Measurements from ENCODE around the gene MRPS15.

MRPS15 gene

DNA sequence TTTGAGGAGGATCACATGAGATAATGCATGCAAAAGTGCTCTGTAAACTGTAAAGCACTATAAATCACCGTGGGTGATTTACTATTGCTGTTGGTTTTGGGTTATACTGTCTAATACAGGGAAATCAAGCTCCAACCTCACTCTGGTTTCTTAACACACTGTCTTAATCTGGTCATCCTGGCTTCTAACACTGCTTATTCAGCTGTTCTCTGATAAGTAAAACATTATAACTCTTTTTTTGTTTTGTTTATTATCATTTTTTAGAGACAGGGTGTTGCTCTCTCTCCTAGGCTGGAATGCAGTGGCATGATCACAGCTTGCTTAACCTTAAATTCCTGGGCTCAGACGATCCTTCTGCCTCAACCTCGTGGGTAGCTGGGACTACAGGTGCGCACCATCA lies 44.6 kb downstream of the MRPS15 start:
- no peak for DNase-seq (ENCODE audit: low read depth)

DNA sequence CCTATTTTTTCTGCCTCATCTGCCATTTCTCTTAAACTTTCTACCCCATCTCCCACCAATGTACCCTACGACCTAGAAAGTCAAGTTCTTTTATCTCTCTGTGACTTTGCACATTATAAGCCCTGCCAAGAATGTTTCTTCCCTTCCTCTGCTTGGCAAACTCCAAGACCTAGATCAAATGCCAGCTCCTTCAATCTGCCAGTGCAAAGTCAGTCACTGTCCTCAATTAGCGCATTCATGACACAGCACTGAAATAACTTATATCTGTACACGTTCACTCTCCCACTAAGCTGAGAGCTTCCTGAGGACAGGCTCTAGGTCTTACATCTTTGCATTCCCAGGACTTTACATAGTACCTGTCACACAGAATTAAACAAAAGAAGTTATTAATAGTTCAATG lies 45.0 kb downstream of the MRPS15 start:
- no peak for DNase-seq (ENCODE audit: low read depth)

DNA sequence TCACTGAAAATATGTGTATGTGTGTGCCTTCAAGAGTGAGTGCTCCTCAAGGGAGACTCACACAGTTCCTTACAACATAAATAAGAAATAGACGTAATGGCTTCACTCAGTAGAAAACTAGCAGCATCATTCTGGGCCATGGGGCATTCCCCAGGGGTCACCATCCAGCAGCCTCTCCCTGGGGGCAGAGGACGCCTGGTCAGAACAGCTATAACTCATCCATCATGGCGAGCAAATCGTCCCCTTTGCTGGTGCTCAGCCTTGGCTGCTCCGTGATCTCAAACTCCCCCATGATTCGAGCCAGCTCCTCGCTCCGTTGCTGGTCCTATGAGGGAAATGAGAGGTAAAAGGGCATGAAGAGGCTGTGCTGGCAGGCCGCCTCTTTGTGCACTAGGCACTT lies 46.3 kb downstream of the MRPS15 start:
- no peak for DNase-seq (ENCODE audit: low read depth)

DNA sequence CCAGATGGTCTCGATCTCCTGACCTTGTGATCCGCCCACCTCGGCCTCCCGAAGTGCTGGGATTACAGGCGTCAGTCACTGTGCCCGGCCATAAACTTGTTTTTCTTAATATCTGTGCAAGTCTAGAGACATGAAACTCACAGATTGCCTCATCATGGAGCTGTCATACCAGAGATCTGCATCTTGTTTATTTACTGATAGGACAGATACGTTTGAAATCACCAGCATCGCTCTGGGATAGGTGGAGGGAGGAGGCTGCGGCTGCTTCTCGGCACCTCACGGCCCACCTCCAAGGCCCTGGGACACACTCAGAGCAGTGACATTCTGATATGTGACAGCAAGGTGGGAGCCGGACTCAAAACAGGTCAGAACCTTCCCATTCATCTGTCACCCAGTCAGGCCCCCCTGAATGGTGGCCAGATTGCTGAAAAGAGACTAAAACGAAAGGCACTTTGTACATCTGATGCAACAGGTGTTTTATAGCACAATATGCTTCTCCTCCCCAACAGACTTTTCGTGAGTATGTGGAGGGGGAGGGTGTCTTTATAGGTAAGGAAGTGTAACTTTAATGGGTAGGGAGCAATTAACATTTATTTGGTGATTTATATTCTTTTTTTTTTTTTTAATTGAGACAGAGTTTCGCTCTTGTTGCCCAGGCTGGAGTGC lies 48.4 kb downstream of the MRPS15 start:
- no peak for DNase-seq (ENCODE audit: low read depth)

DNA sequence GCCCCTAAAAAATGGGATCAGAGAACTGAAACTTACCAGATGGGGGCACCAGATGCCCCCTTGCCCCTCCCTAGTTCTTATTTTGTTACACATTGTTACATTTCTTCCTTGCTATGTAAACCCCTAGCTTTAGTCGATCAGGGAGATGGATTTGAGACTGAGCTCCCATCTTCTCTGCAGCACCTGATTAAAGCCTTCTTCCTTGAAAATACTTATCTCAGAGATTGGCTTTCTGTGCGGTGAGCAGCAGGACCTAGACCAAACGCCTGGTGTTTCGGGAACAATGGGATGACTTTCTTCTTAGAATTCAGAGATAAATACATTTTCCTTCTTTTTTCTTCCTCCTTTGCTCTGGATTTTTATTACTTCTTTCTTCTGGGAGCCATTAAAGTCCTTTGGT lies 49.8 kb downstream of the MRPS15 start:
- DNase-seq (ENCODE audit: low read depth) = no peak

DNA sequence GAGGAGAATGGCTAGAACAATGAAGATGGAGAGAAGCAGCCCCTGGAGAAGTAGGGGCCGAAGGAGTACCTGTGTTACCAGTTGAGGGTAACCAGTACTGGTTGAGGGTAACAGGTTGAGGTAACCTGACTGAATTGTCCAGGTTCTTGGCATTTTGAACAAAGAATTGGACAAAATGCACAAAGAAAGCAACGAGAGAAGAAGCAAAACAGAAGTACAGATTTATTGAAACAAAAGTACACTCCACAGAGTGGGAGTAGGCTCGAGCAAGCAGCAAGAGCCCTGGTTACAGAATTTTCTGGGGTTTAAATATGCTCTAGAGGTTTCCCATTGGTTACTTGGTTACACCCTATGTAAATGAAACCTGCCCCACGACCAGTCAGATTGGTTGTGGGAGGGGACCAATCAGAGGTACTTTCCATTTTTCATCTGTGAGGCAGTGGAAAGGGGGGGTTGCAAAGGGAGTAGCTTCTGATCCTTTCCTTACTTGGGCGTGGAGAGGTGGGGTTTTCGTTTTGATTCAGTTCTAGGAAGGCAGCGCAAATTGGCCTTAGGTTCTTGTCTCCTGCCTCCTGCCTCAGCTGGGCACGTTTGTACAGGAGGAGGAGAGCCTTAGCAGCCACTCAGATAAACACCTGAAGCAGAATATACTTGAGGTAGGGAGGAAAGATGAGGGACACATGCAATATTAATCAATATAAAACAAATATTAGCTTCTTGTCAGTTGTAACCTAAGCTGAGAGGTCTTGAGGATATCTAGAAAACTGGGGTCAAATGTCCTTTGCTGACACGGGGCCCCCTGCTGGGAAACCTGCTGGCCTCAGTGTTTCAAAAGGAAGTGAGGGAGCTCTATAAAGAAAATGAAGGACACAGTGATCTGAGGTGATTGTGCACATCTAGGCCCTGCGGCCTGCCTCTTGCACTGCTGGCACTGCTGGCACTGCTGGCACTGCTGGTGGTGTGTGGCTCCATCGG lies 52.2 kb downstream of the MRPS15 start:
- DNase-seq (ENCODE audit: low read depth) = no peak

DNA sequence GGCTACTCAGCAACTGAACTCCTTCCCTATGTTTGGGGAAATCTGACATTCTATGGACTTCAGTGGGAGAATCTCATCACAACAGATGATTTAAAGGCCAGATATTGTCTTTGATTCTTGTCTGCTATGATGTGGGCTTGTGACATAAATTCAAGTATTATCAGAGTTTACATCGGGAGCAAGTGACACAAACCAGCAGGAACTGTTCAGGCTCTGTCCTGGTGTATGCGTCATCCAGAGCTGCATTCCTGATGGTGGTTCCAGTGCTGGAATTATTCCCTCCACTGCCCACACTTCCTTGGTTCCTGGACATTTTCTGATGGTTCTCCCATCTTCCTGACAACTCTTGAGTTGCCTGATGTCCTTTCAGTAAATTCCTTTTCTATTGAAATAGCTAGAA lies 55.7 kb downstream of the MRPS15 start:
- DNase-seq (ENCODE audit: low read depth) = no peak

DNA sequence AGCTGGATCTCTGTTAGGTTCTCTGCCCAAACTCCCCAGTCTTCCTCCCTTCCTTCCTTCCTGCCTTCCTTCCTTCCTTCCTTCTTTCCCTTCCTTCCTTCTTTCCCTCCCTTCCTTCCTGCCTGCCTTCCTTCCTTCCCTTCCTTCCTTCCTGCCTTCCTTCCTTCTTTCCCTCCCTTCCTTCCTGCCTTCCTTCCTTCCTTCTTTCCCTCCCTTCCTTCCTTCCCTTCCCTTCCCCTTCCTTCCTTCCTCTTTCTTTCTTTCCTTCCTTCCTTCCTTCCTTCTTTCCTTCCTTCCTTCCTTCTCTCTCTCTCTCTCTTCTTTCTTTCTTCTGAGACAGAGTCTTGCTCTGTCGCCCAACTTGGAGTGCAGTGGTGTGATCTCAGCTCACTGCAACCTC lies 57.7 kb downstream of the MRPS15 start:
- no peak for DNase-seq (ENCODE audit: low read depth)

Data from activated gamma-delta T cell treated with anti-CD3 and anti-CD28 coated beads, Interleukin-2, amount 50 U/mL, for 16 hours (primary cell).